ENCODE results near the gene ALG12. TPM values are rescaled to one million over a fixed set of nuclear protein-coding genes. Genes with fewer than 3 reads are reported as not detected.
A peak's percentile ranks its signal among the peaks of the same experiment; 100 is the strongest.

Gene ALG12
- total and polyA plus RNA-seq, 2 of the 13 experiments (the other 11 are each of a cell fraction or from before 2014, with no cell fraction given): 7.8 to 15.8 TPM

- TF ChIP-seq HNF1A (IDR thresholded peaks at IDR 0.05; ENCODE audit: low read depth) (no peak), HNF1A (CRISPR knock-in tag; IDR thresholded peaks at IDR 0.05; ENCODE audit: borderline replicate concordance) (peak; percentile 44; the same call in 1 of the 2 replicates), NFATC3 (CRISPR knock-in tag; IDR thresholded peaks at IDR 0.05) (no peak), NFKB2 (CRISPR knock-in tag; IDR thresholded peaks at IDR 0.05; ENCODE audit: borderline replicate concordance) (no peak), MTF2 (CRISPR knock-in tag; IDR thresholded peaks at IDR 0.05; ENCODE audit: borderline replicate concordance) (no peak), TMF1 (CRISPR knock-in tag; IDR thresholded peaks at IDR 0.05; ENCODE audit: low read depth) (no peak), REPIN1 (CRISPR knock-in tag; IDR thresholded peaks at IDR 0.05; ENCODE audit: borderline replicate concordance, low read depth) (no peak), HNRNPH1 (optimal IDR thresholded peaks at IDR 0.05; ENCODE audit: low read depth, low read length) (no peak)
- TF ChIP-seq, protein P1, sequence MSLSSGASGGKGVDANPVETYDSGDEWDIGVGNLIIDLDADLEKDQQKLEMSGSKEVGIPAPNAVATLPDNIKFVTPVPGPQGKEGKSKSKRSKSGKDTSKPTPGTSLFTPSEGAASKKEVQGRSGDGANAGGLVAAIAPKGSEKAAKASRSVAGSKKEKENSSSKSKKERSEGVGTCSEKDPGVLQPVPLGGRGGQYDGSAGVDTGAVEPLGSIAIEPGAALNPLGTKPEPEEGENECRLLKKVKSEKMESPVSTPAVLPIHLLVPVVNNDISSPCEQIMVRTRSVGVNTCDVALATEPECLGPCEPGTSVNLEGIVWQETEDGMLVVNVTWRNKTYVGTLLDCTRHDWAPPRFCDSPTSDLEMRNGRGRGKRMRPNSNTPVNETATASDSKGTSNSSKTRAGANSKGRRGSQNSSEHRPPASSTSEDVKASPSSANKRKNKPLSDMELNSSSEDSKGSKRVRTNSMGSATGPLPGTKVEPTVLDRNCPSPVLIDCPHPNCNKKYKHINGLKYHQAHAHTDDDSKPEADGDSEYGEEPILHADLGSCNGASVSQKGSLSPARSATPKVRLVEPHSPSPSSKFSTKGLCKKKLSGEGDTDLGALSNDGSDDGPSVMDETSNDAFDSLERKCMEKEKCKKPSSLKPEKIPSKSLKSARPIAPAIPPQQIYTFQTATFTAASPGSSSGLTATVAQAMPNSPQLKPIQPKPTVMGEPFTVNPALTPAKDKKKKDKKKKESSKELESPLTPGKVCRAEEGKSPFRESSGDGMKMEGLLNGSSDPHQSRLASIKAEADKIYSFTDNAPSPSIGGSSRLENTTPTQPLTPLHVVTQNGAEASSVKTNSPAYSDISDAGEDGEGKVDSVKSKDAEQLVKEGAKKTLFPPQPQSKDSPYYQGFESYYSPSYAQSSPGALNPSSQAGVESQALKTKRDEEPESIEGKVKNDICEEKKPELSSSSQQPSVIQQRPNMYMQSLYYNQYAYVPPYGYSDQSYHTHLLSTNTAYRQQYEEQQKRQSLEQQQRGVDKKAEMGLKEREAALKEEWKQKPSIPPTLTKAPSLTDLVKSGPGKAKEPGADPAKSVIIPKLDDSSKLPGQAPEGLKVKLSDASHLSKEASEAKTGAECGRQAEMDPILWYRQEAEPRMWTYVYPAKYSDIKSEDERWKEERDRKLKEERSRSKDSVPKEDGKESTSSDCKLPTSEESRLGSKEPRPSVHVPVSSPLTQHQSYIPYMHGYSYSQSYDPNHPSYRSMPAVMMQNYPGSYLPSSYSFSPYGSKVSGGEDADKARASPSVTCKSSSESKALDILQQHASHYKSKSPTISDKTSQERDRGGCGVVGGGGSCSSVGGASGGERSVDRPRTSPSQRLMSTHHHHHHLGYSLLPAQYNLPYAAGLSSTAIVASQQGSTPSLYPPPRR (CRISPR knock-in tag; IDR thresholded peaks at IDR 0.05; ENCODE audit: borderline replicate concordance): peak; percentile 78
- TF ChIP-seq, protein P2, sequence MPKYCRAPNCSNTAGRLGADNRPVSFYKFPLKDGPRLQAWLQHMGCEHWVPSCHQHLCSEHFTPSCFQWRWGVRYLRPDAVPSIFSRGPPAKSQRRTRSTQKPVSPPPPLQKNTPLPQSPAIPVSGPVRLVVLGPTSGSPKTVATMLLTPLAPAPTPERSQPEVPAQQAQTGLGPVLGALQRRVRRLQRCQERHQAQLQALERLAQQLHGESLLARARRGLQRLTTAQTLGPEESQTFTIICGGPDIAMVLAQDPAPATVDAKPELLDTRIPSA (CRISPR knock-in tag; IDR thresholded peaks at IDR 0.05; ENCODE audit: borderline replicate concordance): no peak
Observed at GRCh38 chr22:49936018-49936972, 18.1 kb upstream of the ALG12 start (continued).
